NCI-H1436 (cell line): ENCODE data around the gene NUAK1.
"Not testable (repeated sequence)": the region's sequence is repeated elsewhere in the genome, so short reads cannot be mapped to it uniquely, and the experiment has no call there.

Source experiments
- DNase-seq: peaks from one replicate; lab custom pipeline; 2025; lab: John Stamatoyannopoulos, UW

NUAK1 gene

DNA sequence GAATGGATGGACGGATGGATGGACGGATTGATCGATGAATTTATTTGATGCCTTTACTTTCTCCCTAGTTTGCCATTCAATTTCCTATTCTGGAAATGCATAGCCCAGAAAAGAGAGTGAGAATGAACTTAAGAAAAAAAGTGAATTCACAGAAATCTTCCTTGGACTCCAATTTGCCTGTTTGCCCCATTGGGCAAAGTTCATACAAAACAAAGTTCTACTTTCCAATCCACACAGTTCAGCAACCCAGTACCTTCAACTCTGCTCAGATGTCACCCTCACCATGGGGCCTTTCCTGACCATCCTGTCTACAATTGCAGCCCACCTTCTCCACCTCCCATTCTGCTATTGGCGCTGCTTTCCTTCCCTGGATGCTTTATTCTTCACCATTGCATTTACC lies 8.2 kb upstream of the NUAK1 start:
- no peak for DNase-seq

DNA sequence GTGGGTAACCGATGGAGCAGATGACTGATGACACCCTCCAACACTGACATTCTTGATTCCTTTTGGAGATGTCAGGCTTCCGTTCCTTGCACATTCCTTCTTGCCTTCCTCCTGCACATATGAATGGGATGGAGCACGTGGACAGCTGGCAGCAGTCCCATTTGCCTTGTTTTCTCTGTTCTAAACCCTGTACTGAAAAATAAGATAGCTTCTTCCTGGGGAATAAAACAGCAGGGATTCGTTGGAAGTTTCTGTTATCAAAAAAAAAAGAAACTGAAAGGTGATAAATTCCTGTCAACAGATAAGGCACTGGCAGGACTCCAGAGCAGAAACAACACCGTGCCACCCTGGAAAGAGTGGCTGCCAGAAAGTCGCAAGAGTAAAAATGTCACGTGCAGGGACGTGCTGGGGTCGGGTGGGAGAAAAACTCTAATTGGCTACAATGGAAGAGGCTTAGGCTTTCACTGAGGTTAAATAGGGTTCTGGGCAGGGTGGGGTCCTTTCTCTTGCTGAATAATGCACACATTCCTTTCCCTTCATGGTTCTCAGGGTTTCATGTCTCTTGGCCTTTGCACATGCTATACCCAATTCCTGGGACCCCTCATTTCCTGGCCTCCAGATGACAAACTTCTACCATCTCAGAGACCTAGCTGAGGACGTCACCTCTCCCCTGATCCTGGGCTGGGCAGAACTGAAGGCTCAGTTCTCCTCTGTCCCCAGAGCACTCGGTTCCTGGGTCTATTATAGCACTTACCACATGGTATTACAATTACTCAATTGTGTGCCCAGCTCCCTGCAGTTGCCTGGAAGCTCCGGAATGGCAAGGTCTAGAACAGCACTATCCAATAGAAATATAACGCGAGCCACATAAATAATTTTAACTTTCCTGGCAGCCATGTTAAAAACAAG lies 7.0 kb upstream of the NUAK1 start:
- DNase-seq: no peak

DNA sequence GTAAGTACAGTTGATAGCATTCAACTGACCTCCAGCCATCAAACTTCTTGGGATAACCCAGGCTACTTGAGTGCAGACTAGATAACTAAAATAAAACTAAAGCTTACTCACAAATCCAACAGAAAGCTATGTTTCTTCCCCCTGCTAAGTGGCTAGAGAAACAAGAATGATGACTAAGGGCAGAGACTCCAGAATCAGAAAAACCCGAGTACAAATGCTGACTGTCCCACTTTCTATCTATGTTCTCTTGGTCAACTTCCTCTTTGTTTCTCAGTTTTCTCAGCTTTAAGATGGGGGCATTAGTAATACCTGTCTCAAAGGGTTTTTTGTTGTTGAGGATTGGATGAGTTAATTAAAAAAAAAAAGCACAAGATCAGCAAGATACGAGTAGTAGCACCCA lies 6.1 kb upstream of the NUAK1 start:
- no peak for DNase-seq

DNA sequence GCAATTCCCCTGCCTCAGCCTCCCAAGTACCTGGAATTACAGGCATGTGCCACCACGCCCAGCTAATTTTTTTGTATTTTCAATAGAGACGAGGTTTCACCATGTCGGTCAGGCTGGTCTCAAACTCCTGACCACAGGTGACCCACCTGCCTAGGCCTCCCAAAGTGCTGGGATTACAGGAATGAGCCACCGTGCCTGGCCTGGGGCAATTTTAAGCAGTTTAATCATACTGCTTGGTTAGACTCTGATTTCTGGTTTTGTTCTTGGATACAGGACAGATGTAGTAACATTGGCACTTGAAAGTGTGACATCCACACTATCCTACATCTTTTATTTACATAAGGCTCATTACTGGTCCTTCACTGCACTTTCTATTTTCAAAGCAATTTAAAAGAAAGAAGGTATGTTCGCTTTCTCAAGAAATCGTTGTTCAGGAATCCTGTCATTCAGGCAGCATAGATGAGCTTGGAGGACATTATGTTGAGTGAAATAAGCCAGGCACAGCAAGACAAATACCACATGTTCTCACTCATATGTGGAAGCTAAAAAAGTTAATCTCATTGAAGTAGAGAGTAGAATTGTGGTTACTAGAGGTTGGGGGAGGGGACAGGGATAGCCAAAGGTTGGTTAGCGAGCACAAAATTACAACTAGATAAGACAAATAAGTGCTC lies 4.0 kb upstream of the NUAK1 start:
- DNase-seq: no peak

DNA sequence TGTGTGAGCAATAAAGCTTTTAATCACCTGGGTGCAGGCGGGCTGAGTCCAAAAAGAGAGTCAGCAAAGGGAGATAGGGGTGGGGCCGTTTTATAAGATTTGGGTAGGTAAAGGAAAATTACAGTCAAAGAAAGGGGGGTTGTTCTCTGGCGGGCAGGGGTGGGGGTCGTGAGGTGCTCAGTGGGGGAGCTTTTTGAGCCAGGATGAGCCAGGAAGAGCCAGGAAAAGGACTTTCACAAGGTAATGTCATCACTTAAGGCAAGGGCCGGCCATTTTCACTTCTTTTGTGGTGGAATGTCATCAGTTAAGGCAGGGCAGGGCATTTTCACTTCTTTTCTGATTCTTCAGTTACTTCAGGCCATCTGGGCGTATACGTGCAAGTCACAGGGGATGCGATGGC lies 3.2 kb upstream of the NUAK1 start:
- not testable (repeated sequence) for DNase-seq

DNA sequence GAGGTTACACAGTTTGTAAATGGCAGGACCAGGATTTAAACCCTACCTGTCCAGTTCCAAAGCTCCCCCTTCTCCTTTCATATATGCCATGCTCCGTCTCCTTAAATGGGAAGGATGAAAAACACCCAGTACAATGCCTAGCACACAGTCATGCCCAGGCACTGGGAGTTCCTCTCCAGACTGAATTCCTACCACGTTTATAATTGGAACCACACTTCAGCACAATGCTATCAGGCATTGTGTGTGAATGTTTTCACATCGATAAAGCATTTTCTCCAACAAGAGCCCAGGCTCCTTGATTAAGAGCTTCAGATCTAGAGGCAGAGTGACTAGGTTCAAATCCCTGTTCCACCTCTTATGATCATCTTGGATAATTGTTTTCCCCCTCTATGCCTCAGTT lies 2.7 kb upstream of the NUAK1 start:
- no peak for DNase-seq

DNA sequence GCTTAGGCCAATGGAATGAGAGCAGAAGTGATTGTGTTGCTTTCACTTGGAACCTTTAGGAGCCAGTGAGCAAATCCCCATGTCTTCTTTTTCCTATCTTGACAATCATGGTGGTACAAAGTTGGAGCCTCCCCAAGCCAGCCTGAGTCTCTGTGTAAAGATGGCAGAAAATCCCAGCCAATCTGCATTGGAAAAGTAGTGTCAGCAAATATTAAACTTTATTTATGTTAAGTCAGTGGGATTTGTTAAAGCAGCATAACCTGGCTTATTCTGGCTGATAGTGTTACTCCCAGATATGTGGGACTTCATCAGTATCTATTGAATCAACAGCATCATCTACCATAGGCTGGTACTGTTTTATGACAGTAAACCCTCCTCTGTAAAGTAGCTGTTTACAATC lies 2.2 kb upstream of the NUAK1 start:
- DNase-seq: no peak

DNA sequence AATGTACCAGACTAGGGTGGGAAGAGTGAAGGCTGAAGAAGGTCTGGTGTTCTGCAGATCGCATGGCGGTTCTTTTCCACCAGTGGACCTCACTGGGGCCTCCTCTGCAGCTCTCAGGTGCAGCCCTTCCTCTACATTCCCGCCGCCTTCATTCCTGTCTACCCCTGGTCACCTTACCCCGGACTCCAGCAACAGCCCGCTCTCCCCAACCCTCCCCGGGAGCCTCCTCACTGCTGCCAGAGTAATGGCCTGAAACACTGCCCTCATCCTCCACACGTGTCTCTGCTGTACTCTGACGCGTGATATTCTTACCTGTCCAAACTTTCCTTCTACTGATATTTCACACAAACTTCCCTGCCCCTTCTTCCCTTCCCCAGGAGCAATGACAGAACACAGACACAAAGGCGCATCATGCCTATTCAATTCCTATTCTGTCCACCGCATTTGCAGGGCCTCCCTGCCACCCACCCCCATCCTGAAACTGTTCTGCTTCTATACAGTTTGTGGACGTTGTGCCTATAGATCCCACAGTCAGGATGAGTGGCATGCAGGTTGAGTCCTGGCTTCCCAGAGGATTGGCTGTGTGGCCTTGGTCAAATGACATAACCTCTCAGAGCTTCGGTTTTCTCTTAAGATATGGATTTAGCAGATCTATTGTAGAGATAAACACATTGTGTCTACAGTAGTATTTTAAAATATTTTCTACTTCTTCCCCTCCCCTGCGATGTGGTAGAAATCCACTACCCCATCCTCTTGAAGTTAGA lies 1.7 kb upstream of the NUAK1 start:
- DNase-seq: no peak

DNA sequence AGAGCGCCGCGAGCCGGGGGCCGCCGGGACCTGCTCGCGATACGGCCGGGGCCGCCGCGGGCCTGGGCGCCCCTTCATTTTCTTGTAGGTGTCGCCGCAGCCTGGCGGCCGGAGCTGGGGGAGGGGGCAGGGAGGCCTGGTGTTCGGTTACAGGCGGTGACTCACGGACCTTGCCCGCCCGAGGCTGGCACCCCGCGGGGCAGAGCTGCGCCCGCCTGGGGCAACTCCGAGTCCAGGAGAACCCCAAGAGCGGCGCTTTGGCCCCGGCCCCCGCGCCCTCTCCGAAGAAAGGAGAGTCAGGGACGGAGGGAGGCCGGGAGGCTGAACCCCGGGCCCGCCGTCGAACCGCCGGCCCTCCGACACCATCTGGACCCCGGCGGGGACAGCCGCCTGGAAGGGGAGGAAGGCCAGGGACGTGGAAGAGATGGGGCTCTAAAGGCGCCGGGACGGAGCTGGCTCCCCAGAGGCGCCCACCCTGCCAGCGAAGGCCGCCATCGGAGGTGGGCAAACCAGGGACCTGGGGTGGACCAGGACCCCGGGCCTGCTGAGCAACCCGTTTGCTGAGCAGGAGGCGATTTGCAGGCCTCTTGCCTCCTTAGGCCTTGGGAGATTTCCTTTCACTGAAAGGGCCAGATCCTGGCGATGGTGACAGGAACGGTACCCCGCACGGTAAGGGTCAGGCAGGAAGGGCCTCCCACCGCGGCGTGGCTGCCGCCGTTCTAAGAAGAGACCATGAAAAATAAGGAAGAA lies 843 bp upstream of the NUAK1 start:
- DNase-seq: peak; percentile 64

DNA sequence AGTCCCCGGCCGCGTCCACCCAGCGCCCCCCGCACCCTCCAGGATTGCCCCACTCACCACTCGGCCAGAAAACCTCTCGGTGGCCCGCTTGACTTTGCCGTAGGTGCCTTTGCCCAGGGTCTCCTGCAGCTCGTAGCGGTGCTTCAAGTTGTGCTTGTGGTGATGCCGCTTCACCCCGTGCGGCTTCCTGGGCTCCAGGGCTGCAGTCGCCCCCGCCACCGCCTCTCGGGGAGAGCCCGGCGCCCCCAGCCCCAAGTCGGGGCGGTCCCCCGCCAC lies 459 bp downstream of the NUAK1 start:
- no peak for DNase-seq

DNA sequence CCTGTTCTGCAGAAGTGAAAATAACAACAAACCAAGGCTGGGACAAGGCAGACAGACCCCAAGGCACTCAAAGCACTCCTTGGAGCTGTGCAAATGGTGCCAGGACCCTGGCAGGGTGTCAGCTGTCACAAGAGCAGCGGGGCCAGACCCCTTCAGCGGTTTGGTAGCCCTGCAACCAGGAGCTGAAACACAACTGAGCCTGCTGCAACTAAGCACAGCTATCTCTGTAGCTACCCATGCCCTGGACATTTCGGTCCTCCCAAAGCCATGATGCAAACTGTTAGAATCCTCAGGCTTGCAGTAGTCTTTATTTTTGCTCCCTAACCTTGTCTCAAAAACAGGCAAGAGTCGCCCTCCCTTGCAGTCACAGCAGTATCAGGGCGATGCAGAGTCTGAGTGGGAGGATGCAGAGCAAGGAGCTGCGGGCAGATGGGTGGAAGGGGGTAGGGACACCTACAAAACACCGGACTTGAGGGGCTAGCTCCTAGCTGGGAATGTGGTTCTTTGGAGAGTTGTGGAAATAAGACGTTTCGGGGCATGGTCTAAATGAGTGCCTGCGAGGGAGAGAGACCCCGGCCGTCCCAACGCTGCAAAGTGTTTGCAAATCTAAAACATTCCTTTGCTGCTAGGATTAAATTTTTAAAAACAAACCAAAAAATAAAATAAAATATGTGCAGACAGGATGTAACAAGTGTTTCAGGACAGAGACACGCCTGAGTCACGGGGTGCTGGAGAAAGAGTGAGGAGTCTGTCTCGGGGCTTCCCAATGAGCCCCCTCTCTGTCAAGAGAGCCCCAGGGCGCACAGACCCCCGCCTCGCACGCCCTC lies 1.0 kb downstream of the NUAK1 start:
- no peak for DNase-seq

DNA sequence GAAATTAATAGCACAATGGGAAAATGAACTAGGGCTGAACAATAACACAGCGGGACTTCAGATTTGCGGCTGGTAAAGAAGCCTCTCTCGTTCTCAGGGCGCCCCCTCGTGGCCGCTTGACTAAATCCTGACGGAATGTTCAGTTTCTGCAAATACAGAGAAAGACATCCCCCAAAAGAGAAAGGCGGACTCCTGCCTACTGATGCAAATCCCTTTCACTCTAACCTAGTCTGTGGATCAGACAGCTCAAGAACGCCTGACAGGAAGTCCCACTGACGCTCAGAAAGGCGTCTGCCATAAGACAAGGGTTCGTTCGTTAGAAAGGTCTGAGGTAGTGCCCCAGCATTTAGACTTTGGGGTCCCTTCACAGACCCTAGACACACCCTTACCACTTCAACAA lies 2.5 kb downstream of the NUAK1 start:
- peak; percentile 87 for DNase-seq

DNA sequence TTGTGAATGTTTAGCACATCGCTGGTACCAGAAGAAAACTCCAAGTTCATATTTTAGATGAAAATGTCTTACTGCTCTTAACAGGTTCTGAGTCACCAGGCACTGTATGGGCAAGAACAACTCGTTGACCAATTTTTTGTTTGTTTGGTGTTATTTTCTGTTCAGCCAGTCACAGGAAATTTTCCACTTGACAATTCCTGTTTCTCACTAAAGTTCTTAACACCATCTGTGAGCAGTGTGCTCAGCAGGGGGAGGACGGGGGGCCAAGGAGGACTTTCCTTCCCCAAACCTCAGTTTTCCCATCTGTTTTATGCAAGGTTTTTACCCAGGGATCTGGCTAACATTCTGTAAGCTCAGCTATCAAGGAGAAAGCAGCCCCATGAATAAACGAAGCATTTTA lies 3.0 kb downstream of the NUAK1 start:
- no peak for DNase-seq

DNA sequence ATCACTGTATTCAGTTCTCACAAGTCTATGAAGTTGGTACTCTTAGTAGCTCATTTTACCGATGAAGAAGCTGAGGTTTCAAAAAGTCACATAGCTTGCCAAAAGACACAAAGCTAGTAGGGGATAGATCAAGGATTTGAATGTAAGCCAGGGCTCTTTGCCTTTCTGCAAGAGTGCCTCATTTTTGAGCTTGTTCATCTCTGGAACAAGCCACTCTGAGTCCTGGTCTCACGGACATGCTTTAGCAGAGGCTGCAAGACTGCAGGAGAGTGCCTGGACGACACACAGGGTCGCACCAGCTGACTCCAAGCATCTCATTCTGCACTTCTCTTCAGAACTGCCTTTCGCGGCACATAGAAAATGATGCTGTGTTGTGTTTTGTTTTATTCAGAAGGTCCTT lies 3.7 kb downstream of the NUAK1 start:
- DNase-seq: no peak

DNA sequence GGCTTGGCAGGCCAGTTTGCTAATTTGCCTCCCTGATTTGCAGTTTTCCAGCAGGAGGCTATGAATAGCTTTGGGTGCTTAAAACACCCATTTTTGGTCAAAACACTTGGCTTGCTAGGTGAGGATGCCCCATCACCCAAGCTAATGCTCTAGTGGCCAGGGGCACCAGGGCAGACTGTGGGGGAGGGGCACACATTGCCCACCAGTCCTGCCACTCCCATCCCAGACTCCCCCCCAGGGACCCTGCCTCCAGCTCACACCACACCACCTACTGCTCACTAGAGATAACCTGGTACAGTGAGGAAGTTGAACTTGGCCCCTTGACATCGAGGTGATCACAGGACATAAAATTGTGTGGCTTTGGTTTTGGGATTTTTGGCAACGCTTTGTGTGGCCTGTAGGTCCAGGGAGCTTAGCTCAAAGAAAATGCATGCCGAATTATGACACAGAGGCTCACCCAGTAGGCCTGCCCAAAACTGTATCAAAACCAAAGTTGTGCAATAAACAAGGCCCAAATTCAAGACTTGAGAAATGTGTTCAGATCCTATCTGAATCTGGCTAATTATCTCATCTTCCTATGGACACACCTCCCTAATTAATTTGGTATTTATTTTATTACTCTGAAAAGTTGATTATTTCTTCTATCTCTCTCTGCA lies 4.3 kb downstream of the NUAK1 start:
- DNase-seq: no peak

DNA sequence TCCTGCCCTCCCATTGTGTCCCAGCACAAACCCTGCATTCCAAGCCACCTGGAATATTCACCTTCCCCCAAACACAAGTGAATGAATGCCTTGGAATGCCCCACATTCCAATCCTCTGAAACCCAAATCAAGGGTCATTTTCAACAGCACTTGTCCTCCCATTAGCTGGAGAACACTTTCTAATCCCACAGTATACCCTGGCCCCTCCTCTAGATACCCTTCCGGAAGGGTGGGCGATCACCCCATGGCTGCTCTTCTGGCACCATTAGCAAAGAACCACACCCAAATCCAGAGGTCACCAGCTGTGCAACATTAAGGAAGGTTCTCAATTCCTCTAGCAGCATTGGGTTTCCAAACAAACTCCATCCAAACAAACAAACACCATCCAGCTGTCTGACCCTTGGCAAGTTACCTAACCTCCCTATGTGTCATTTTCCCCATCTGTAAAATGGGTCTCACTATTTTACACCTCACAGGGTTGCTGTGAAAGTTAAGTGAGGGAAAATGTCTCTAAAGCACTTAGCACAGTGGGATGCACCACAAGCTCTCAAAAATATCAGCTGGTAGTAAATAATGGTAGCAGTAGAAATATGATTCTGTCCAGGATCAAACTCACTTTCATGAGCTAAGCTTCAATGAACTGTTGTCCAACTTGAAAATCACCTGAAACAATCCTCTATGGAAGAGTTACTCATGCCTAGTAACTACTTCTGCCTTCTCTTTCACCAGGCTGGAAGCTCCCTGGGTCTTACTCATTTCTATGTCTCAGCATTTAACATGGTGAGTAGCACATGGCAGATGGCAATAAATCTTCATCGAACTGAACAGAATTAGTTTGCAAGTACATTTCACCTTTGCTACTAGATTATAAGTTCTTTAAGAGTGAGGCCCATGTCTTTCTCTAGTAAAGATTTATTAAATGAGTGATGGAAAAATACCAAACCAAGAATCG lies 5.3 kb downstream of the NUAK1 start:
- no peak for DNase-seq

DNA sequence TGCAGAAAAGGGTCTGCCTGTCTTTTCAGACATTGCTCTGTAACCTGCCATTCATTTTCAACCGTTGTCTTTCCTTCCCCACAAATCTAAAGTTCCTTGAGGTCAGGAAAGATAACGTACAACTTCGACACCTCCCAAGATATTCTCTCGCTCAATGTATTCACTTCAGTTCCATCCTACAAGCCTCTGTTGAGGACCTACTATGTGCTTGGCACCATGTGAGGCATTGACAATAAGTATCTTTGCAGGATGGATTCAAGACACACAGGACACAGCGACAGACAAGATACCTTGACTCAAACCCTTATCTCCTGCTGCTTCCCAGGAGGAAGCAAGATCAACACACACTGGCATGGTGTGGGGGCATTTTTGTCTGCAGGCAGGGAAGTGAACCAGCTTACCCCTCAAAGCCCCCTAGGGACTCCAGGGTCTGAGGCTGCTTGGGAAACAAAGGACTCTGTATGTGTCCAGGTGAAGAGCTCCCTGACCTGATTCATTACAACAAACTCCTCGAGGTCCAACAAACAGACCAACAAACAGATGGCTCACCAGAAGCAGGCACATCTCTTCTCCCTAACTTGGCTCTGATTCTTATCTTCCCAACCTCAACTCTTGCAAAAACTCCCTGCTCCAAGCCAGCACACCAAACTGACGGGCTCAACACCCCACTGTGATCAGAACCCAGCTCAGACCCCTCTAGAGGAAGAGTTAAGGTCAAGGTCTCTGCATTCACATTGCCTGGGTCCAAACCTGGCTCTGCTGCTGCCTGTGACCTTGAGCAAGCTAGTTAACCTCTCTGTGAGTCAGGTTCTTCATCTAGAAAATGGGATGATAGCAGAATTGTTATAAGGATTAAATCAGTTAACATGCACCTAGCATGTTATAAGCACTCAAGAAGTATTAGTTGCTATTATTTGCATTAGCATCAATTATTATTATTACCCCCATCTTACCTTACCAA lies 6.3 kb downstream of the NUAK1 start:
- no peak for DNase-seq

DNA sequence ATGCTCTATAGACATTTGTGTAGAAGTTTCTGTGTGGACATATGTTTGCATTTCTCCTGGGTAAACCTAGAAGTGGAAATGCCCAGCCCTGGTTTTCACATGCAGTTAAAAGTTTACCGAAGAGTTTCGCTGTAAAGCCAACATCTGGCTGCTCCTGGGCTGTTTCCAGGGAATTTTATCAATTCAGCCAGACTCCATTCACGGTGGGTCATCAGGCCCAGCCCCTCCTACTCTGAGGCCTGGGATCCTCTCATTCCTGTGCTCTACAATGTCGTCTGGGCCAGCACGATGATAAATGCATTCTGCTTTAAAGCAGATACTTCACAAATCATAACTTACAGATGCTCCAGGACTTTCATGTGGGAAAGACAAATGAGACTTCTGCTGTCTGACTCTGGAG lies 7.1 kb downstream of the NUAK1 start:
- DNase-seq: no peak
